ENCODE results near the gene SLIT3.
A peak's percentile ranks its signal among the peaks of the same experiment; 100 is the strongest.

Gene SLIT3

DNA sequence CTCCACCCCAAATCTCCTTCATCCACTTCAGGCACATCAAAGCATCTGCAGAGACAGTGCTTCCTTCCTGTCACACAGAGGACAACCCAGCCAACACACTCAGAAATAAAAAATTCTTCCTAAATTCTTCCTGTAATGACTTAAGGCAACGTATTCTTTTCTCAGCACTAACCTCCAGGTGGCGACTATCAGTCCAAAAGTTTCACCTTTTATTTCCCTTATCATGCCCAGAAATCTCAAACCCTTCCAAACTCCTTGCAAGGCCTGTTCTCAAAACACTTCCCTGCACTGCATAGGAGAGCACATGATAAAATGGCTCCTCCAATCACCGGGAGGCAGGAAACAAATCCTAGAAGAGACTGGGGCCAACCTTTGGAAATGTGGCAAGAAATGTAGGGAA lies 35.1 kb downstream of the SLIT3 start:
- no peak for DNase-seq (ENCODE audit: low spot score)

DNA sequence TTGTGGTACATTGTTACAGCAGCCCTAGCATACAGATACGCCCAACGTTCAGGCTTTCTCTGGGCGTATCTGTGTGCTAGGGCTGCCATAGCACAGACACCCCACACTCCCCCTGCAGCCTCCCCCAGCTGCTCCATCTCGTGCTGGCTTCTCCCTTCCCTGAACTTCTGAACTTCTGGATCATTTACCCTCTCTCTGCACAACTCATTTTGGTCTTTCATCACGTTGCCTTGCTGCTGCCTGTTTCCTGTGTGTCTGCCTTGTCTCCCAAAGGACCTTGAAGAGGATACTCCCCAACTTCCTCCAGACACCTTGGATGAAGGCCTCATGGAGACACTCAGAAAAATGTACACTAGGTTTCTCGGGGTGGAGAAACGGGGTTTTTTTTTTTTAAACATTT lies 37.3 kb downstream of the SLIT3 start:
- peak; percentile 45 for DNase-seq (ENCODE audit: low spot score)

DNA sequence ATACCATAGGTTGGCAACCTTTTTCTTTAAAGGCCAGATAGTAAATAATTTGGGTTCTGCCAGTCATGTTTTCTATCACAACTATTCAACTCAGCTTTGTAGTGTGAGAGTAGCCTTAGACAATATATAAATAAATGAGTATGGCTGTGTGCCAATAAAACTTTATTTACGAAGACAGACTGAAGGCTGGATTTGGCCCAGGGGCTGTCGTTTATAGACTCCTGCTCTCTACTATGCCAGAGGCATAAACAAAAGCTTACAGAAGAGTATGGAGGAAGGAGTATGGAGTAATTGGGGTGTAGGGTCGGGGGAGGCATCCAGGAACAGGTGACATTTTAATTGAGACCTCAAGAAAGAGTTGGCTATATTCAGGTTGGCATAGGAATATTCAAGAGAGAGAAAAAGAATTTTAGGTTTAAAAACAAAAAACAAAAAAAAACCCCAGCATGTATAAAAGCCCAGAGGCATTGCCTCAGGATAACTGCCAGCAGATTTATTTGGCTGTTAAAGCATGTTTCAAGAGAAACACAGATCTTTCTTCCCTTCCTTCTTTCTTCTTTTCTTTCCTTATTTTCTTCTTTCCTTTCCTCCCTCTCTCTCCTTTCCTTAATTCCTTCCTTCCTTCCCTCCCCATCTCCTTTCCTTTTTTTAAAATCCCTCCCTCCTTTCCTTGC lies 39.9 kb downstream of the SLIT3 start:
- no peak for DNase-seq (ENCODE audit: low spot score)

- DNase-seq (ENCODE audit: low spot score), result peak; percentile 85
These were observed 42.5 kb downstream of the SLIT3 start for GRCh38 chr5:169258372-169259000.

DNA sequence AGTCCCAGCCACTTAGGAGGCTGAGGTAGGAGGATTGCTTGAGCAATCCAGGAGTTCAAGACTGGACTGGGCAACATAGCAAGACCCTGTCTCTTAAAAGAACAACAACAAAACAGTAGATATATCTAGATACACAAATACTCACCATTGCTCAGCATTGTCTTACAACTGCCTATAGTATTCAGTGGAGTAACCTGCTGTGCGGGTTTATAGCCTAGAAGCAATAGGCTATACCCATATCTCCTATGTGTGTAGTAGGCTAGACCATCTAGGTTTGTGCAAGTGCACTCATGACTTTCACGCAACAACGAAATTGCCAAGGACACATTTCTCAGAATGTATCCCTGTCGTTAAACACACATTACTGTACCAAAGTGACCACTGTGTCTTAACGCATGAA lies 44.7 kb downstream of the SLIT3 start:
- no peak for DNase-seq (ENCODE audit: low spot score)

- no peak for DNase-seq (ENCODE audit: low spot score)
These were observed 47.9 kb downstream of the SLIT3 start for GRCh38 chr5:169253071-169253470.

DNA sequence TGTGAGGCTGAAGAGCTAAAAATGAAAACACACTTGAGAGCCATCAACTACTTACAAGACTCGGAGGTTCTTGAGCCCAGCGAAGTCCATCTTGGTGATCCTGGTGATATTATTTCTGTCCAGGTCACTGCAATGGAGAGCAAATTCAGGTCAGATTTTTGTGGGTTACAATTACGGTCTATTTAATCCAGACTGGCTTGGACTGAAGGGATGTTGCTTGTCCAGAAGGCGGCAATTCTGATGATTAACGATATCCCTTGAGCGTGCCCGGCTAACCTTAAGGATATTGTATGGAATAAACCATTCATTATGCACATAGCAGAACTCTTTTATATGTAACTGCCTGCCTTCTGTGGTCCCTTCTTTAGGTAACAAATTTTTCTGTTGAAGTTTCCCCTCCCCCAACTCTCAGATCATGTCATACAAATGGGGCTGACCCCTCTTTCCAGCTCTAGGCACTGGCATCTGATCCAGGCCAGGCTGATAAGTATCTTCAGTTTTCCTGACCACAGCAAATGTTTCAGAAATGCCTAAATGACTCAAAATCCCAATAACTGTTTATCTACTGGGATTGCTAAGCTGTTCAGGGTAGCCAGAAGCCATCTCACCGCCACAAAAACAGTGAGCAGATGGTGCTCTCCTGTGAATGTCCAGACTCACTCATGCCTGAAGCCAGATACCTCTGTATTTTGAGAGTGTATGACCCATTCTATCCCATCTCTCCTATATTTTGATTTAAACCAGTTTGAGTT lies 49.4 kb downstream of the SLIT3 start:
- DNase-seq (ENCODE audit: low spot score), result peak; percentile 34

- DNase-seq (ENCODE audit: low spot score), result no peak
These were observed 50.1 kb downstream of the SLIT3 start for GRCh38 chr5:169250887-169251286.

- peak; percentile 54 for DNase-seq (ENCODE audit: low spot score)
These were observed 51.9 kb downstream of the SLIT3 start for GRCh38 chr5:169248996-169249395.

- DNase-seq (ENCODE audit: low spot score), result peak; percentile 61
These were observed 52.4 kb downstream of the SLIT3 start for GRCh38 chr5:169248550-169248949.

GRCh38 chr5:169244812-169245211 lies 56.1 kb downstream of the SLIT3 start:
- no peak for DNase-seq (ENCODE audit: low spot score)

DNA sequence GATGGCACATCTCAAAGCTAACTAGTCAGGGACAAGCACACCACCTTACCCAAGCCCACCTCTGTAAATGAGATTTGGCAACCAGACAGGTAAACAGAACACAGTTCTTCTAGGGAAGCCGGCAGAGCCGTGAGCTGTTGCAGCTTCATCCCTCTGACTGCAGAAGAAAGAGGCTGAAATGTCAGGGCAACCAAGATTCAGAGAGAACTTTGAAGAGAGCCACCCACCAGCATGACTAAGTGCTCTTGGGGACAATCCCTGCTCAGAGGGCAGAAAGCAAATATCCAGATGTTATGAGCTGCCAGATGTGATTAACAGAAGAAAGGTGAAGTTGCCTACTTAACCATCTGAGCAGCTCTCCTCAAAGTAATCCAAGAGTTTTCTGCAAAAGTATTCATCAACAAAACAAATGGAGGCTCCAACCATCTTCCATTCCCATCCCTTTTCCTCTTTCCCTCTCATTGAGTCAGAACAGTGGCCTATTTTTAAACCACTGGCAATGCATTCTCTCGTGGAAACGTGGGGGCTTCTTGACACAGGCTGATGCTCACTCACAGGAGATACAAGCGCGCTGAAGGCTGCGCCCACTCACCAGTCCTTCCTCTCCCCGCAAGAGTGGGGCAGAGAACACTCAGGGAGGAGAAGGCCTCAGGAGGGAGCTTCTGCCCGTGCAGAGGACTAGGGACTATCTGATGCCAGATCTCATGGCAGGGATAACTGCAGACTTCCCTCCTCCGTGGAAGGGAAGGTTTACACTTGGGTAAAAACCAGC lies 57.1 kb downstream of the SLIT3 start:
- DNase-seq (ENCODE audit: low spot score), result no peak

DNA sequence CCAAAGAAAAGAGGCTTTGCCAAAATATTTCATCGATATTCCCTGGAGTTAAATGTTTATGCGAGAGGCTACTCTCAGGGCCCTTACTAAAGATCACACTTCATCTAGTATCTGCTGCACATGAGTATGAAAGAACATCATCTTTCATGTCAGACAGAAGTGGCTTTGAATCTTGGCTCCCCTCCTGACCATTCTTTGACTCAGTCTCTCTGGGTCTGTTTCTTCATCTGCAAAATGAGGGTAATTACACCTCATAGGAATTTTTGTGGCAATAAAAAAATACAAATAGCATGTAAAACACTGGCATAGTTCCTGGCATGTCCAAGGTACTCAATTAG lies 58.1 kb downstream of the SLIT3 start:
- DNase-seq (ENCODE audit: low spot score), result no peak

- no peak for DNase-seq (ENCODE audit: low spot score)
These were observed 58.6 kb downstream of the SLIT3 start for GRCh38 chr5:169242175-169242848.

- DNase-seq (ENCODE audit: low spot score), result no peak
These were observed 71.5 kb downstream of the SLIT3 start for GRCh38 chr5:169229342-169229892.

DNA sequence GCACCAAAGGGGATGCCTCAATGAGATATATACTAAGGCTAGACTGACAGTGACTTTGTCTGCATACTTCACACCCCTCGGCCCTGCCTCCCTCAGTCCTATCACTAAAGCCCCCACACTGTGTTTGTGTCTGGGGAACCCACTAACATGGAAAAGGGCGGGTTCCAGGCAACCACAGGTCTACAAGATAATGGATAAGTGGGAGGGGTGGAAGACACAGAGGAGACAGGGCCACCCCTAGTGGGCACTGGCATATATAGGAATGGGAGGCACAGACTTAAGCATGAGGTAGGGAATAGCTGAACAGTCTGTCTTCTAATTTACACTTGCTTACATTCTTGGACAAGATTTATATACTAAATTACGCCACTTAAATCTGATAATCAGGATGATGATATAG lies 74.0 kb downstream of the SLIT3 start:
- no peak for DNase-seq (ENCODE audit: low spot score)

- DNase-seq (ENCODE audit: low spot score), result no peak
These were observed 75.0 kb downstream of the SLIT3 start for GRCh38 chr5:169225830-169226356.

- DNase-seq (ENCODE audit: low spot score), result peak; percentile 44
These were observed 77.4 kb downstream of the SLIT3 start for GRCh38 chr5:169223595-169223953.

DNA sequence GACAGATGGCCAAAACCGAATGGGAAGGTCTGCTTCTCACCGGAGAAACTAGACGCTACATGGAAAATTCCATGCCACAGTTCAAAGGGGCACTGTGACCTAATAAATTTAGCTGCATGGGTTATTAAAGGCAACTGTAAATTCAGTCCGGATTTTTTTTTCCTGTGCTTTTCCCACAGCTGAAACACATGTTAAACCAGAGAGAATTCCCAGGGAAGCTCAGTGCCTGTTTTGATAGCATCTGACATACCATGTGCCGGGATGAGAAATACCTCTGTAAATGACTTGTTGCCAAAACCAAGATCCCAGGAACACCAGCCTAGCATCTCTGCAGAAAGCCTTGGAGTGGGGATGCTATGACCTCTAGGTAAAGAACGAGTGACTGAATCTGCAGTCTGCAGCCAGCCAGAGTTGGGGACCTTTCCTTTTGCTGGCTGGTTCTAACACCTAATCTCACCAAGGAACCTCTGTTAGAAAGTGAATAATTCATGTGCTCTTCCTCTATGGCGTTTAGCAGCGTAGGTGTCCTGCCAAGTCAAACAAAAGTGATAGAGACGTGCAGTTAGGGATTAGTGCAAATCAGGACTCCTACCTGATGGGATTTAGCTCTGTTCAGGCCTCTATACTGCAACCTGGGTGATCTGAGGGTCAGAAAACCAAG lies 77.9 kb downstream of the SLIT3 start:
- no peak for DNase-seq (ENCODE audit: low spot score)

GRCh38 chr5:169221519-169221918 lies 79.4 kb downstream of the SLIT3 start:
- no peak for DNase-seq (ENCODE audit: low spot score)

DNA sequence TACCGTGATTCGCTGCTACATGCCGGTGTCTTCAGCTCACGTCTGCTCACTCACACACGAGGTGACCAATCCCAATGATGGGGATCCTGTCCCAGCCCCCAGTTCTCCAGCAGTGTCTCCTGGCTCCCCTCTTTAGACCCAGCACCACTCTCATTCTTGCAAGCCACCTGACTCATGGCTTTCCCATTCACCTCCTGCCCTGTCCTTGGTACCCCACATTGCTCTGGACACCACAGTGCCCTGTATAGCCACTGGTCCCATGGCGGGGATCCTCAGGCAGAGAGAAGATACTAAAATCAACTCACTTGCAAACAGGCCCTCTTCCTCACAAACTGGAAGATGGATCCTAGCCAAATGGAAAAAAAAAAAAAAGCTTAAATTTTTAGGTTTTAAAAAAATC lies 81.0 kb downstream of the SLIT3 start:
- DNase-seq (ENCODE audit: low spot score), result no peak
